Lung (tissue), 12 donors: ENCODE measurements around the gene NR2C1. TPM values are rescaled to one million over a fixed set of nuclear protein-coding genes. Genes with fewer than 3 reads are reported as not detected.
"Not testable (repeated sequence)": the region's sequence is repeated elsewhere in the genome, so short reads cannot be mapped to it uniquely, and the experiment has no call there.

Experiments used
- ATAC-seq: fragments of 200-7000 bp; cut with Tn5 transposase; one replicate; pipeline ENCODE4 v1.9.1; 2020; ENCODE audit warnings: moderate number of reproducible peaks; ENCODE audit not compliant: insufficient read depth, low FRiP score
- DNase-seq, 3 donors: peaks; one replicate each; pipeline ENCODE4 v3.0.0-alpha.2; 2013 to 2017
- H3K27ac ChIP-seq, 2 donors: one replicate each; pipeline ENCODE4 v1.5.1; 2013; ENCODE audit warnings: mild to moderate bottlenecking in 2 of 2, moderate library complexity in 2 of 2, control low read depth in 1 of 2, inconsistent platforms in 1 of 2, low read depth in 1 of 2, low read length in 1 of 2
- H3K27me3 ChIP-seq, 3 donors: one replicate each; pipeline ENCODE4 v1.5.1; 2013; ENCODE audit warnings: low read length in 2 of 3; ENCODE audit not compliant: control insufficient read depth in 3 of 3, insufficient read depth in 3 of 3
- H3K36me3 ChIP-seq, 4 donors: one replicate each; pipeline ENCODE4 v1.5.1; 2013; ENCODE audit warnings: low read length in 4 of 4, mild to moderate bottlenecking in 1 of 4, moderate library complexity in 1 of 4; ENCODE audit not compliant: control insufficient read depth in 4 of 4, insufficient read depth in 4 of 4
- H3K4me1 ChIP-seq, 5 donors: one replicate each; pipeline ENCODE4 v1.5.1; 2013; ENCODE audit warnings: low read length in 5 of 5, mild to moderate bottlenecking in 2 of 5, moderate library complexity in 1 of 5; ENCODE audit not compliant: control insufficient read depth in 5 of 5, insufficient read depth in 5 of 5
- H3K4me3 ChIP-seq: one replicate; pipeline ENCODE4 v1.5.1; 2013; ENCODE audit warnings: mild to moderate bottlenecking, control low read depth, moderate library complexity
- H3K9ac ChIP-seq, 2 donors: one replicate each; pipeline ENCODE4 v1.5.1; 2013; ENCODE audit warnings: low read length in 2 of 2, control low read depth in 1 of 2; ENCODE audit not compliant: insufficient read depth in 1 of 2
- H3K9me3 ChIP-seq, 4 donors: one replicate each; pipeline ENCODE4 v1.5.1; 2013; ENCODE audit warnings: low read length in 3 of 4, mild to moderate bottlenecking in 1 of 4, moderate library complexity in 1 of 4; ENCODE audit not compliant: control insufficient read depth in 4 of 4, insufficient read depth in 3 of 4
- WGBS, 2 donors: extraction: QIAGEN DNeasy Blood & Tissue Kit; methylation state at CpG; one replicate each; pipeline ENCODE4 v1.1.7; 2013; 5-methylcytosine and 5-hydroxymethylcytosine counted together
- polyA plus RNA-seq, 2 donors: library from polyadenylated mRNA; stranded (reverse); fragments of 200-250 nt; gene quantifications; one replicate each; pipeline ENCODE4 v1.2.1, GENCODE V29; 2013
- total RNA-seq, 2 donors: library from RNA; depleted of rRNA in 1 of 2; stranded (reverse); fragments of >200 nt in 1 of 2; gene quantifications; one replicate each; pipeline ENCODE4 v1.2.1, GENCODE V29; 2014 to 2021
- TF ChIP-seq, protein P1 (sequence below): IDR thresholded peaks from 2 replicates; pipeline ENCODE4 v1.5.1; 2012; ENCODE audit warnings: mild to moderate bottlenecking; ENCODE audit errors: control extremely low read depth, extremely low read depth
- donor health status: control.
- donor health status: control.
- donor health status: Bipolar disorder and iron deficiency.
- donor health status: healthy.
- donor health status: DM: yes; HTN: yes; CAD: no.

Gene NR2C1
- total and polyA plus RNA-seq, 4 donors = 8.6 to 85.2 (median 51.3) TPM

DNA sequence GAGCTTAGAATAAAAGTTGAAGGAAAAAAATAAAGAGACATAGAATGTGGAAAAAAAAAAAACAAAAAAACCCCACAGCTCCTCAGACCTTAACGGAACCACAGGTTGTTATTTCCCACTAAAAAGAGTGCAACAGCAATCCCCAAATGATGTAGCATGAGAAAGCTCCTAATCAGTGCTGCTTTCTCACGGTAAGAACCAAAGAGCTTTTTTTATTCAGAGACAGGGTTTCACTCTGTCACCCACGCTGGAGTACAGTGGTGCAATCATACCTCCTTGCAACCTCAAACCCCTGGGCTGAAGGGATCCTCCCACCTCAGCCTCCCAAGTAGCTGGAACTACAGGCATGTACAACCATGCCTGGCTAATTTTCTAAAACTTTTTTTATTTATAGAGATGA, 83.2 kb downstream of the NR2C1 start:
- no peak overlapping the region for H3K9ac ChIP-seq
- H3K27ac ChIP-seq = no peak overlapping the region
- peaks cover 0 to 12% (median 3%) of the 10 kb centered on the region in 4 donors for H3K36me3 ChIP-seq
- DNase-seq (no peak), ATAC-seq (no peak)
- TF ChIP-seq, protein P1, sequence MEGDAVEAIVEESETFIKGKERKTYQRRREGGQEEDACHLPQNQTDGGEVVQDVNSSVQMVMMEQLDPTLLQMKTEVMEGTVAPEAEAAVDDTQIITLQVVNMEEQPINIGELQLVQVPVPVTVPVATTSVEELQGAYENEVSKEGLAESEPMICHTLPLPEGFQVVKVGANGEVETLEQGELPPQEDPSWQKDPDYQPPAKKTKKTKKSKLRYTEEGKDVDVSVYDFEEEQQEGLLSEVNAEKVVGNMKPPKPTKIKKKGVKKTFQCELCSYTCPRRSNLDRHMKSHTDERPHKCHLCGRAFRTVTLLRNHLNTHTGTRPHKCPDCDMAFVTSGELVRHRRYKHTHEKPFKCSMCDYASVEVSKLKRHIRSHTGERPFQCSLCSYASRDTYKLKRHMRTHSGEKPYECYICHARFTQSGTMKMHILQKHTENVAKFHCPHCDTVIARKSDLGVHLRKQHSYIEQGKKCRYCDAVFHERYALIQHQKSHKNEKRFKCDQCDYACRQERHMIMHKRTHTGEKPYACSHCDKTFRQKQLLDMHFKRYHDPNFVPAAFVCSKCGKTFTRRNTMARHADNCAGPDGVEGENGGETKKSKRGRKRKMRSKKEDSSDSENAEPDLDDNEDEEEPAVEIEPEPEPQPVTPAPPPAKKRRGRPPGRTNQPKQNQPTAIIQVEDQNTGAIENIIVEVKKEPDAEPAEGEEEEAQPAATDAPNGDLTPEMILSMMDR = no peak
- no peaks in the 10 kb centered on the region for H3K27me3 ChIP-seq
- H3K9me3 ChIP-seq = no peaks in the 10 kb centered on the region
- peaks cover 0 to 3% (median 0%) of the 10 kb centered on the region in 5 donors for H3K4me1 ChIP-seq
- 80 to 93% methylated on average over 3 of the region's 3 CpGs for WGBS, 2 donors
- no peak overlapping the region for H3K4me3 ChIP-seq

DNA sequence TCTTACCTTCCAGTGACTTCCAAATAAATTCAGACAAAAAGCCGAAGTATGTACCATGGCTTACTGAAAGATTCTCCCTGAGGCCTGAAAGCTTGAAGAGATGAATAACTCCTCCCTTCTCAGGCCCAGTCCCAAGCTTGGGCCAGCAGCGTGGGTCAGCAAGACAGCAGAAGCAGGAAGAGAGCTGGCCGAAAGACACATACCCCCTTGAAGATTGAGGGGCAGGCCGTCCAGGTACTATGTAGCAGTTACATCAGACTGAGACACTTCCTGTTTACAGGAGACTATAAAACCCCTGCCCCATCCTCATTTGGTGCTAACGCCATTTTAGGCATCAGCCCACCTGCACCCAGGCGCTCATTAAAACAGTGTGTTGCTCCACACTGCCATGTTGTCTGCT, 84.9 kb downstream of the NR2C1 start:
- TF ChIP-seq, protein P1 = no peak
- DNase-seq = no peak
- H3K4me1 ChIP-seq = peaks cover 0 to 3% (median 0%) of the 10 kb centered on the region in 5 donors
- H3K4me3 ChIP-seq = no peak overlapping the region
- ATAC-seq = no peak
- H3K9ac ChIP-seq = no peak overlapping the region
- no peak overlapping the region for H3K27ac ChIP-seq
- no peaks in the 10 kb centered on the region for H3K27me3 ChIP-seq
- H3K9me3 ChIP-seq = no peaks in the 10 kb centered on the region
- 56 to 90% methylated on average over 6 of the region's 6 CpGs for WGBS, 2 donors
- H3K36me3 ChIP-seq = peaks cover 0 to 10% (median 6%) of the 10 kb centered on the region in 4 donors

DNA sequence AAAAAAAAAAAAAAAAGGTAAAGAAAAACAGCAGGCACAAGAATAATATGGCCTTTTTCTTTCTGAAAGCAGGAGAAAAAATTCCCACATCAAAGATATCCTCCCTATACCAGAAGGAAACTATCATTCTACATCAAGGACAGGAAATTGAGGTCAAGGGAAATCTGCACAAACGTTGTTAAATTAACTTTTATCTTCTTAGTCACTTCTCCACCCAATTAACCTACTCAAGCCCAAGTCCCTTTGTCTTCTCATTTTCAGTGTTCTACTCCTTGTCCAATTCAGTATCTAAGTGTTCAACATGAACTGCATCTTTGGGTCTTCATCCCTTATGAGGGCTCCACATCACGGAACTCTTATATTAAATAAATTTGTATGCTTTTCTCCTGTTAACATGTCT, 85.6 kb downstream of the NR2C1 start:
- TF ChIP-seq, protein P1 = no peak
- H3K4me3 ChIP-seq = no peak overlapping the region
- peaks cover 0 to 10% (median 6%) of the 10 kb centered on the region in 4 donors for H3K36me3 ChIP-seq
- H3K9me3 ChIP-seq = no peaks in the 10 kb centered on the region
- no peak for ATAC-seq
- H3K9ac ChIP-seq = no peak overlapping the region
- H3K27me3 ChIP-seq = no peaks in the 10 kb centered on the region
- peaks cover 0 to 3% (median 0%) of the 10 kb centered on the region in 5 donors for H3K4me1 ChIP-seq
- no peak overlapping the region for H3K27ac ChIP-seq
- DNase-seq = no peak
- 52 to 57% methylated on average over 2 of the region's 2 CpGs for WGBS, 2 donors

DNA sequence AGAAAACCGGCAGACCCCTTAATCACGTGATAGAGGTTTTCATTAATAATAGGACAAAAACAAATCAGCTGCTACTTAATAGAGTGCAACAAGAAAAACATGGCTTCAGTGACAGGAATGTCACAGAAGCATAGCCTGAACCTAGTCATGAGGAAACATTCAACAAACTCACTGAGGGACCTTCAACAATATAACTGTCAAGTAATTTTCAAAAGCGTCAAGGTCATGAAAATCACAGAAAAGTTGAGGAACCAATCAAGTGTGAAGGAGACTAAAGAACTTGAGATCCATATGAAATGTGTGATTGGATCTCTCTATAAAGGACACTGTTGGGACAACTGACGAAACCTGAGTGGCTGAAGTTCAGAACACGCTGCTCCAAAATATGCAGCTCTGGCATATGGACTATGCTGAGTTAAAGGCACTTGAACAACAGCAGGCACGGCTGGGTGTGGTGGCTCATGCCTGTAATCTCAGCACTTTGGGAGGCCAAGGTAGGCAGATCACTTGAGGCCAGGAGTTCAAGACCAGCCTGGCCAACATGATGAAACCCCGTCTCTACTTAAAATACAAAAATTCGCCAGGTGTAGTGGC, 86.2 kb downstream of the NR2C1 start:
- Histone ChIP-seq H3K9ac (no peak overlapping the region), H3K9me3 (no peaks in the 10 kb centered on the region), H3K27me3 (no peaks in the 10 kb centered on the region), H3K4me1 (peaks cover 0 to 3% (median 0%) of the 10 kb centered on the region in 5 donors), H3K36me3 (peaks cover 0 to 9% (median 4%) of the 10 kb centered on the region in 4 donors), H3K4me3 (no peak overlapping the region), H3K27ac (no peak overlapping the region)
- ATAC-seq (no peak), DNase-seq (no peak)
- TF ChIP-seq, protein P1 = no peak
- WGBS, 2 donors = 92 to 95% methylated on average over 8 of the region's 8 CpGs

DNA sequence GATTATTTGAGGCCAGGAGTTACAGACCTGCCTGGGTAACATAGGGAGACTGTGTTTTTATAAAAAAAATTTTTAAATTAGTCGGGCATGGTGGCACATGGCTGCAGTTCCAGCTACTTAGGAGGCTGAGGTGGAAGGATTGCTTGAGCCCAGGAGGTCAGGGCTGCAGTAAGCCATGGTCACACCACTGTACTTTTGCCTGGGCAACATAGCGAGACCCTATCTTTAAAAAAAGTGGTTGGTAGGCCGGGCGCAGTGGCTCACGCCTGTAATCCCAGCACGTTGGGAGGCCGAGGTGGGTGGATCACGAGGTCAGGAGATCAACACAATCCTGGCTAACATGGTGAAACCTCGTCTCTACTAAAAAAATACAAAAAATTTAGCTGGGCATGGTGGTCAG, 88.3 kb downstream of the NR2C1 start:
- not testable (repeated sequence) for DNase-seq, H3K4me3 ChIP-seq, ATAC-seq, H3K9ac ChIP-seq, H3K36me3 ChIP-seq, H3K4me1 ChIP-seq, H3K9me3 ChIP-seq, H3K27me3 ChIP-seq, H3K27ac ChIP-seq
- 86 to 87% methylated on average over 9 of the region's 9 CpGs for WGBS, 2 donors
